Stimulated activated naive CD4-positive, alpha-beta T cell treated with Interleukin-2 at 50 U/mL for 16 hours (primary cell): ENCODE data around the gene PEBP1.
A peak's percentile ranks its signal among the peaks of the same experiment; 100 is the strongest.

Experiments
- DNase-seq: peaks from one replicate; lab custom pipeline; 2025; lab: John Stamatoyannopoulos, UW

Gene PEBP1

GRCh38 chr12:118136559-118137003 is 657 bp downstream of the PEBP1 start:
- peak; percentile 53 for DNase-seq

GRCh38 chr12:118137148-118137678 is 1.3 kb downstream of the PEBP1 start:
- DNase-seq, result no peak

DNA sequence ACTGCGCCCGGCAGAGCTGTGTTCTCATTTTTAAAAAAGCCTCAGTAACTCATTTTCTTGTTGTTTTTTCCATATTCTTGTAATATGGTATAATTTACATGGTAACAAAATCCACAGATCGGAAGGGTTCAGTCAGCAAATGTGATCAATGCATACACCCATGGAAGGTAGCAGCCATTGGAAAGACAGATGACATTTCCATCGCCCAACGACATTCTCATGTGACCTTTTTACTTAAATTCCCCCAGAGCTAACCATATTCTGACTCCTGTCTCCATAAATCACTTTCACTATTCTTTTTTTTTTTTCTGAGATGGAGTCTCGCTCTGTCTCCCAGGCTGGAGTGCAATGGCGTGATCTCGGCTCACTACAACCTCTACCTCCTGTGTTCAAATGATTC is 4.9 kb downstream of the PEBP1 start:
- no peak for DNase-seq

- no peak for DNase-seq
Observed at GRCh38 chr12:118144499-118144898, 8.6 kb downstream of the PEBP1 start.

GRCh38 chr12:118145113-118145797 is 9.3 kb downstream of the PEBP1 start:
- no peak for DNase-seq

DNA sequence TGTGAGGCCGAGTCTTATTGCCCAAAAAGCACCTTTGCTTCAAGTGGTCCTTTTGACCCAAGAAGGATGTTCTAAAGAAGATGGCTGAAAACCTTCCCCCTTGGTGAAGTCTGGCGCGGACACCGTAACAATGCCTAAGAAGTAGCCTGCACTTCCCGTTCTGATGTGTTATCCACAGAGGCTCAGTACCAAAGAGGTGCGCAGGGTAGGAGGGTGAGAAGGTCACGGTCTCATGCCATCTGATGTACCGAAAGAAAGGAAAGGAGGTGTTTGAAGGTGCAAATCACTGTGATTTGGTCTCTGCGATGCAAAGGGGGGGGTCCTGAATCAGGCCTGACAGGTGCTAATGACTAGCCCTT is 9.9 kb downstream of the PEBP1 start:
- DNase-seq, result no peak

DNA sequence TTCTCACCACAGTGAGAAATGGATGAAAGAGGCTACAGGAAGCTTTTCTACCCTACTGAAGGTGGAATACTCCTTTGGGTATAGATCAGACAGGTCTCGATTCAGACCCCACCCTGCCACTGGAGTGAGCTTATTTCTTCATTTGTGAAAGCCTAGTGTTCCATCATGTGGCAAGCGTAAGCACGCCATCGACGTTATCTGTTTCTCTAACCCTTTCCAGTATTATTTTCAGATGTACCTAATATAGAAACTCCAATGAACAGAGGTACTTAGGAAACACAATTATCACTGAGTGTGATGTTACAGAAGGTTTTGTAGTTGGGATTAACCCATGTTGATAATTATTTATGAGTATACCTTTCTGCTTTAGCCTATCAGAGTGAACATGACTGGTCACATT is 12.4 kb downstream of the PEBP1 start:
- no peak for DNase-seq

DNA sequence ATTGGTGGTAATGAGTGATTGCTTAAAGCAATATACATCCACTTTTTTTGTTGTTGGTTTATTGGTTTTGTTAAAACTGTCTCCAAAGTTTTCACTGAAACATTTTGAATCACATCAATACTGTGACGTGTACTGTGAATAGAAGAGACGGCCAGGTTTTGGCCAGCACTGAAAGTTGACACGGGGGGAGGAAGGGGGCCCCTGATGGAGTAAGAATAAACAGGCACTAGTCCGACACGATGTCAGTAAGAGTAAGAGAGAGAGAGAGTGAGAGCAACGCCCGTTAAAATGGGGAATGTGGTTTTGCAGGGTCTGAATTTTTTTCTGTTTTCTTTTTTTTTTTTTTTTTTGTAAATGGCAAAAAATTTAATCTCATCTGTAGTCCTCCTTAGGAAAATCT is 14.7 kb downstream of the PEBP1 start:
- no peak for DNase-seq

DNA sequence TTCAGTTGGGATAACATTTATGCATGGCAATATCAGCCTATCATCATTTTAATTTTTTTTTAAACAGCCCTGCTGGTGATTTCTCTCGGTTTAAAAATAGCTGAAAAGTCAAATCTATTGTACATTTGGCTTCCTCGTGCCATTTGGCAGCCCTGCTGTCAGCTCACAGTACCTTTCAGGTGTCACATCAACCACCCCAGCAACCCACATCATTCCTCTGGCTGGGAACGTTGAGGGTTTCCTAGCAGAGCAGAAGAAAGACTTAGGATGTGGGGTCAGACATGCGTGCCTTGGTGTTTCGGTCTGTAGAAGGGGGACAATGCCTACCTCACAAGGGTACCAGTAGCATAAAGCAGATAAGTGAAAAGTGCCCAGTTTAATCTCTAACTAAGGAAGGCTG is 15.8 kb downstream of the PEBP1 start:
- DNase-seq, result no peak

DNA sequence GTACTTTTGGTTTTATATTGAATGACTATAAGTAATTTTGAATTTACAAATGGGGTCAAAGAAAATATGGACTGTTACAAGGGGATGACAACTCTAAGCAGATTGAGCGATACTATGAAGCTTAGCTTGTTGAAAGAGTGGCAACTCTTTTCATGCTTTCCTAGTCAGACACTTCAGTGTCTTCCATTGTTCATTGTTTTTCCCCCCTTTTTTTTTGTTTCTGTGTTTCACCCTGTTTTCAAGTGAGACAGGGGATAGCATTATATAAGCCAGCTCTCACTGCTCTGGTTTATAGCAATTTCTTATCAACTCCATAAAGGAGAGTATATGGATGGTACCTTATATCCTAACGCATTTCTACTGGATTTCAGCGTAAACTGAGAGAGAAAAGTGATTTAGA is 24.6 kb downstream of the PEBP1 start:
- no peak for DNase-seq

GRCh38 chr12:118164798-118165486 is 29.0 kb downstream of the PEBP1 start:
- no peak for DNase-seq

GRCh38 chr12:118166946-118167345 is 31.0 kb downstream of the PEBP1 start:
- no peak for DNase-seq

GRCh38 chr12:118175823-118176447 is 40.0 kb downstream of the PEBP1 start:
- no peak for DNase-seq

GRCh38 chr12:118183155-118183554 is 47.2 kb downstream of the PEBP1 start:
- no peak for DNase-seq

DNA sequence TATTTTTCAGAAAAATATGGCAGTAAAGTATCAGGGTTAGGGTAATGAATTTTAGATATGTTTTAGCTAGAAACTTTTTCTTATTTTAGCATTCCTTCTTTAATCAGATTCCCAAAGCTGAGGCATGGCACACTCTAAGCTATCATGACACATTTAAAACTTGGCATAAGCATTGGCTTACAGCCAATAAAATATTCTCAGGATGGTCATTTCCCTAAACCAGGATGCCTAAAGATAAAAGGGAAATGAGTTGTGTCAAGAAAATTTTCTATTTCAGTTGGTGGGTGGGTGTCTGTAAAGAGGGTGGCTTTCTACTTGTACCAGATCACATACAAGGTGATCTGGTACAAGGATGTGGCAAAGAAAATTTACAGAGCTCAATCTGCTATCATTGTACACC is 47.8 kb downstream of the PEBP1 start:
- DNase-seq, result no peak

- DNase-seq, result no peak
Observed at GRCh38 chr12:118185602-118186397, 49.9 kb downstream of the PEBP1 start.

DNA sequence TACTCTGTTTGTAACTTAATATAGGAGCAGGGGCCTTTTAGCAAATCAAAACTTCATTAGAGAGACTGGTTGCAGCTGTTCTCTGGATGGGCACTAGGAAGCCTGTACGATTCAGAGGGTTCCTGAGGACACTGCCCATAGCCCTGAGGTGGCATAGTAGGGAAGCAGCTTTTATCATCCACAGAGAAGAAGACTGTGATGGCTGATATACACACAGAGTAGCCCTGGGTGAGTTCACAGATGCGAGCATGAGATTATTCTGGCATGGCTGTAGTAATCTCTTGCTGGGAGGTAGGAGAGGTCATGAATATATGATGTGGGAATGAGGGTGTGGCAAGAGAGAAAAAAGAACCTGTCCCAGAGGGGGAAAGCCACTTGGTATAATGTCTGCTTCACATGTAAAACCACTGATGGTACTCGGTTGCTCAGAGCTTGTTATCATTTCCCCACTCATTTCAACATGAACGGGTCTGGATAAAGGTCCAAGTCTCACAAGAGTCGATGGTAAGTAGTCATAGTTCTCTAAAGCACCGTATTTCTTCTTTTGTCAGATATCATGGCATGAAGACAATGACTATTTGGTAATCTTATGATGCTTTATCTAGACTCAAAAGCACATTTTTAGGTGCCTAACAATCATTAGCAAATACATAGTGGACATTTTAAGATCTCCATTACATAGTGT is 52.0 kb downstream of the PEBP1 start:
- no peak for DNase-seq

GRCh38 chr12:118188690-118189371 is 52.9 kb downstream of the PEBP1 start:
- DNase-seq, result no peak

DNA sequence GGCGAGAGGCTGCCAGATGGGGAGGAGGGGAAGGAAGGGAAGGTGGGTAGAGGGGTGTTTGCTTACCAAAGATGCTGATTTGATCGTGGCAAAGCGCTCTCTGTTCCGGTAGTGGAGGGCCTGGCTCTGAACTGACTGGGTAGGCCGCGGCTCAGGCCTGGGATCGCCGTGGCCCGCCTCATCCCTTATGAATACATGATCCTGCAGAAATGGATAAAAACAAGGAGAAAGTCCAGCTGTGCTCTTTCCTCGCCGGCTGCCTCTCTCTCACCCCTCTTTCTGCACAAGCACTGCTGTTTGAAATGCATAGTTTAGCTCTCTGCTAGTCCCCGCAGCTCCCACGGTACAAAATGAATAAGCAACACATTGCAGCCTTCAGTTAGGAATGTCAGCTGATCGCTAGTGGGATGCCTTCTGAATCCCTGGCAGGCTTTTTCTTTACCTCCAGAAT is 53.8 kb downstream of the PEBP1 start:
- DNase-seq, result no peak

DNA sequence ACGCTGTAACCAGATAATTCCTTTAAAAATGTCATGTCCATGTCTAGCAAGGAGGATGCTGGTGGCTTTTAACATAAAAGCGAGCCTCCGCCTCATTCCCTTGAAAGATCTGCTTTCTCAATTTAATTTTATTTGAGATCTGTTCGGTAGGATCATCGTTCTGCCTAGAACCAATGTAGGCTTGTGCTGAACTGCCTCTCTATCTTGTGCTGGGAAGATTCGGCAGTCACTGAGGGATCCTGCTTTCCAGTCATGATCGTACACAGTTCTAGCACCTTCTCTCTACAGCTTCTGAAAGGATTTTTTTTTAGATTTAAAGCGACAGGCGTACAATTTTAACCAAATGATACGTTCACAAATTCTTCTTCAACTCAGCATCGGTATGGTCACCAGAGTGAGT is 54.3 kb downstream of the PEBP1 start:
- no peak for DNase-seq

- DNase-seq, result no peak
Observed at GRCh38 chr12:118193477-118193876, 57.6 kb downstream of the PEBP1 start.
